Esophagus squamous epithelium (tissue), 4 donors: ENCODE data around the gene ACTN4.

Experiments
- CTCF ChIP-seq, 6 experiments: fragments of 450-650 bp in 4 of 6; fragments of 200-600 bp in 2 of 6; sonication (generic) in 2 of 6; IDR thresholded peaks; one replicate each; pipeline ENCODE4 v1.5.1; 2016 to 2019; ENCODE audit warnings: antibody characterized with exemption in 6 of 6, mild to moderate bottlenecking in 4 of 6, moderate library complexity in 4 of 6
- POLR2A ChIP-seq, 4 donors: fragments of 450-650 bp; IDR thresholded peaks; one replicate each; pipeline ENCODE4 v1.6.1; 2017; ENCODE audit warnings: antibody characterized with exemption in 4 of 4, mild to moderate bottlenecking in 4 of 4, moderate library complexity in 3 of 4

- TF ChIP-seq CTCF (IDR thresholded peaks at IDR 0.05) (no peak), POLR2A (IDR thresholded peaks at IDR 0.05) (no peak)
Observed at GRCh38 chr19:38741670-38742069, 94.2 kb downstream of the ACTN4 start.
